ENCODE results near the gene ZNF180.

The ZNF180 gene

DNA sequence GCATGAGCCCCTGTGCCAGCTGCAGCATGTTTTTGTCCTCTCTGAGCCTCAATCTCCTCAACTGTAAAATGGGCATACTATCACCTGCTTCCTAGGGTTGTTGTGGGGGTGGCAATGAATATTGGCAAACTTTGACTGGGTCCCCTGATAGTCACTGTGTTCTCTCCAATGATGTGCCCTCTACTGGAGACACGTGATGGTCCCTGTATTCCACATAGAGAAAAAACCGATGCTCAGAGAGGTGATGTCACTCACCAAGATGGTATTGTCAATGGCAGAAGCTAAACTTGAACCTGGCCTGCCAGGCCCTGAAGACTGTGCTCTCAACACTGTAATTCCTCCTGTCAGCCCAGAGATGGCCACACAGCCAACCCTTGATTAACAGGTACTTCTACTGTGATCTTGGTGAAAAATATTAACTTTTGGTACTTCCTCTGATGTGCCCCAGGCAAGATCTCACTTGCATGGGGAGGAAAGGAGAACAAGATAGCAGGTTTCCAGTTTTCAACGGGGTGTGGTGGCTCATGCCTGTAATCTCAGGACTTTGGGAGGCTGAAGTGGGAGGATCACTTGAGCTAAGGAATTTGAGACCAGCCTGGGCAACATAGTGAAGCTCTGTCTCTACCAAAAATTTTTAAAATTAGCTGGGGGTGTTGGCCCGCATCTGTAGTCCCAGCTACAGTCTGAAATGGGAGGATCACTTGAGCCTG is 25.6 kb upstream of the ZNF180 start:
- TF ChIP-seq, protein P1, sequence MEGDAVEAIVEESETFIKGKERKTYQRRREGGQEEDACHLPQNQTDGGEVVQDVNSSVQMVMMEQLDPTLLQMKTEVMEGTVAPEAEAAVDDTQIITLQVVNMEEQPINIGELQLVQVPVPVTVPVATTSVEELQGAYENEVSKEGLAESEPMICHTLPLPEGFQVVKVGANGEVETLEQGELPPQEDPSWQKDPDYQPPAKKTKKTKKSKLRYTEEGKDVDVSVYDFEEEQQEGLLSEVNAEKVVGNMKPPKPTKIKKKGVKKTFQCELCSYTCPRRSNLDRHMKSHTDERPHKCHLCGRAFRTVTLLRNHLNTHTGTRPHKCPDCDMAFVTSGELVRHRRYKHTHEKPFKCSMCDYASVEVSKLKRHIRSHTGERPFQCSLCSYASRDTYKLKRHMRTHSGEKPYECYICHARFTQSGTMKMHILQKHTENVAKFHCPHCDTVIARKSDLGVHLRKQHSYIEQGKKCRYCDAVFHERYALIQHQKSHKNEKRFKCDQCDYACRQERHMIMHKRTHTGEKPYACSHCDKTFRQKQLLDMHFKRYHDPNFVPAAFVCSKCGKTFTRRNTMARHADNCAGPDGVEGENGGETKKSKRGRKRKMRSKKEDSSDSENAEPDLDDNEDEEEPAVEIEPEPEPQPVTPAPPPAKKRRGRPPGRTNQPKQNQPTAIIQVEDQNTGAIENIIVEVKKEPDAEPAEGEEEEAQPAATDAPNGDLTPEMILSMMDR (IDR thresholded peaks at IDR 0.05; ENCODE audit: insufficient read depth, low read length, poor library complexity, severe bottlenecking), result no peak
- no peak for TF ChIP-seq EZH2phosphoT487 (conservative IDR thresholded peaks at IDR 0.05; ENCODE audit: low read length)
- Histone ChIP-seq H3K27ac (ENCODE audit: low read depth, low read length) (no peak overlapping the region), H2AFZ (ENCODE audit: low read depth, low read length, severe bottlenecking) (no peak overlapping the region), H3K9ac (ENCODE audit: low read length) (no peak overlapping the region), H3K79me2 (ENCODE audit: insufficient read depth, low read length) (no peaks in the 10 kb centered on the region), H3K9me3 (ENCODE audit: insufficient read depth, low read length) (no peaks in the 10 kb centered on the region), H3K4me3 (ENCODE audit: insufficient read depth, low read length, poor library complexity, severe bottlenecking) (no peak overlapping the region), H3F3A (ENCODE audit: insufficient read depth) (no peaks in the 10 kb centered on the region), H3K9me2 (replicated peaks; ENCODE audit: insufficient read depth, low read length) (no peaks in the 10 kb centered on the region), H3K36me3 (ENCODE audit: low read length) (no peaks in the 10 kb centered on the region), H4K20me1 (ENCODE audit: low read depth, low read length) (no peaks in the 10 kb centered on the region), H3K27me3 (ENCODE audit: low read length) (no peaks in the 10 kb centered on the region), H3K4me2 (ENCODE audit: low read depth, low read length, poor library complexity, severe bottlenecking) (no peak overlapping the region)

- H4K20me1 ChIP-seq (ENCODE audit: low read depth, low read length), result no peaks in the 10 kb centered on the region
- no peak overlapping the region for H2AFZ ChIP-seq (ENCODE audit: low read depth, low read length, severe bottlenecking)
- H3K36me3 ChIP-seq (ENCODE audit: low read length), result no peaks in the 10 kb centered on the region
- no peak overlapping the region for H3K4me2 ChIP-seq (ENCODE audit: low read depth, low read length, poor library complexity, severe bottlenecking)
- TF ChIP-seq EZH2phosphoT487 (conservative IDR thresholded peaks at IDR 0.05; ENCODE audit: low read length), result no peak
- TF ChIP-seq, protein P1 (IDR thresholded peaks at IDR 0.05; ENCODE audit: insufficient read depth, low read length, poor library complexity, severe bottlenecking), result no peak
- no peaks in the 10 kb centered on the region for H3K79me2 ChIP-seq (ENCODE audit: insufficient read depth, low read length)
- no peaks in the 10 kb centered on the region for H3K9me2 ChIP-seq (replicated peaks; ENCODE audit: insufficient read depth, low read length)
- 0 out of 2 replicates have a peak, but pooled peaks cover 3% of the 10 kb centered on the region for H3K9me3 ChIP-seq (ENCODE audit: insufficient read depth, low read length)
- H3K27ac ChIP-seq (ENCODE audit: low read depth, low read length), result no peak overlapping the region
- no peaks in the 10 kb centered on the region for H3K27me3 ChIP-seq (ENCODE audit: low read length)
- H3K4me3 ChIP-seq (ENCODE audit: insufficient read depth, low read length, poor library complexity, severe bottlenecking), result no peak overlapping the region
- H3F3A ChIP-seq (ENCODE audit: insufficient read depth), result no peaks in the 10 kb centered on the region
- H3K9ac ChIP-seq (ENCODE audit: low read length), result no peak overlapping the region
Observed at GRCh38 chr19:44521370-44521769, 21.0 kb upstream of the ZNF180 start.

DNA sequence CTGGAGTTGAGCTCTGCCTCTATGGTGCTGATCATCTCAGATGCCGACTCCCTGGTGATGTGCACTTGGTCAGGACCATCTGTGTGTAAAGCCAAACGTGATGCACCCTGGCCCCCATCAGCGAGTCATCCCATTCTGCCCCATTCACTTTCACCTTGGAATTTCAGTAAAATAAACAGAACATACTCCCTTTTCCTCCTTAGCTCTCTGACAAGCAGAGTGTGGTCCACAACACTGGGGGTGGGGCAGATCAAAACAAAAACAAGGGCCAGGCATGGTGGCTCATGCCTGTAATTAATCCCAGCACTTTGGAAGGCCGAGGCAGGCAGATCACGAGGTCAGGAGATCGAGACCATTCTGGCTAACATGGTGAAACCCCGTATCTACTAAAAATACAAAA is 16.8 kb upstream of the ZNF180 start:
- no peak overlapping the region for H3K9ac ChIP-seq (ENCODE audit: low read length)
- no peaks in the 10 kb centered on the region for H3F3A ChIP-seq (ENCODE audit: insufficient read depth)
- H3K9me2 ChIP-seq (replicated peaks; ENCODE audit: insufficient read depth, low read length), result no peaks in the 10 kb centered on the region
- H4K20me1 ChIP-seq (ENCODE audit: low read depth, low read length), result no peaks in the 10 kb centered on the region
- H3K36me3 ChIP-seq (ENCODE audit: low read length), result no peaks in the 10 kb centered on the region
- 0 out of 2 replicates have a peak, but pooled peaks cover 3% of the 10 kb centered on the region for H3K9me3 ChIP-seq (ENCODE audit: insufficient read depth, low read length)
- TF ChIP-seq EZH2phosphoT487 (conservative IDR thresholded peaks at IDR 0.05; ENCODE audit: low read length), result no peak
- TF ChIP-seq, protein P1 (IDR thresholded peaks at IDR 0.05; ENCODE audit: insufficient read depth, low read length, poor library complexity, severe bottlenecking), result no peak
- H3K4me3 ChIP-seq (ENCODE audit: insufficient read depth, low read length, poor library complexity, severe bottlenecking), result no peak overlapping the region
- no peak overlapping the region for H2AFZ ChIP-seq (ENCODE audit: low read depth, low read length, severe bottlenecking)
- no peaks in the 10 kb centered on the region for H3K79me2 ChIP-seq (ENCODE audit: insufficient read depth, low read length)
- H3K27ac ChIP-seq (ENCODE audit: low read depth, low read length), result no peak overlapping the region
- H3K27me3 ChIP-seq (ENCODE audit: low read length), result no peaks in the 10 kb centered on the region
- H3K4me2 ChIP-seq (ENCODE audit: low read depth, low read length, poor library complexity, severe bottlenecking), result no peak overlapping the region
